GM18507 (cell line): Measurements from ENCODE around the gene SUPT20HL1.

Experiments
- DNase-seq: peaks from one replicate; pipeline ENCODE4 v3.0.0; 2011; ENCODE audit warnings: low read depth; ENCODE audit not compliant: insufficient read length; ENCODE audit errors: extremely low spot score
- FAIRE-seq: peaks from 2 replicates; lab custom pipeline; 2011; peaks lifted over from hg19 to GRCh38; lab: Jason Lieb, UNC

Gene SUPT20HL1

DNA sequence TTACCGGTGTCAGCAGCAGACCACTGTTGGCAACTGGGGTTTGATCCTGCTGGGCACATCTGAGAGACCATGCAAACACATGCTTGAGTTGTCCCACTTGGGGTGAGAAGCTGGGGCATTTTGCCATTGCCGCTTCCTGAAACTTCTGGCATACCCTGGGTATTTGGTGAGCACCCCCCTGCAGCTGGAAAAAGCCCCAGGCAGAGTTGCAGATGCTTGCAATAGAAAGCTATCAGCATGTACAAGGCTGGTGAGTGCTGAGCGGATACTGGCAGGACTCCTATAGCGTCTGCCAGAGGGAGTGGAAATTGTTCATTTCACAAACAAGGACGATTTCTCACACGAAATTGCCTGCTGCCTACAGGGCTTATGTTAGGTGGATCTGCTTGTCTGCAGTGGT, 32.3 kb downstream of the SUPT20HL1 start:
- DNase-seq (no peak), FAIRE-seq (no peak)

DNA sequence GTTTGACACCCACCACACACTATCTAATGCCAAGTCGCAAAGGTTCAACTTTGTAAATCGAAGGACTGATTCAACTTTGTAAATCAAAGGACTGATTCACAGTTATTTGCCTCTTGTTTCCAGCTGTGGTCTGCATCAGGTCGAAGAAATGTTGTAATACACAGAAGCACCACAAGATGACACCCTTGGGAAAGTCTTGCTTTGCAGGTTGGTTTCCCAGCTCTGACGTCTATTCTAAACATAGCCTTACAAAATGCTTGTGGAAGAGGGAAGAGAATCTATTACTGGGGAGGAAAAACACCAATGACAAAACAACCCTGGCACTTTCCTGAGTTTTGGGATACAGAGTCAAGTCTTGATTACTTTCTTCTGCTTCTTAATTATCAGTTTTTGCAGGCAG, 35.3 kb downstream of the SUPT20HL1 start:
- DNase-seq: peak; percentile 9
- FAIRE-seq: peak; percentile 98

- no peak for FAIRE-seq
Observed at GRCh38 chrX:24396236-24396930, 35.9 kb downstream of the SUPT20HL1 start.

GRCh38 chrX:24396931-24397279, 36.5 kb downstream of the SUPT20HL1 start:
- no peak for DNase-seq
- no peak for FAIRE-seq

More at GRCh38 chrX:24396236-24396930, 35.9 kb downstream of the SUPT20HL1 start:
- no peak for DNase-seq

DNA sequence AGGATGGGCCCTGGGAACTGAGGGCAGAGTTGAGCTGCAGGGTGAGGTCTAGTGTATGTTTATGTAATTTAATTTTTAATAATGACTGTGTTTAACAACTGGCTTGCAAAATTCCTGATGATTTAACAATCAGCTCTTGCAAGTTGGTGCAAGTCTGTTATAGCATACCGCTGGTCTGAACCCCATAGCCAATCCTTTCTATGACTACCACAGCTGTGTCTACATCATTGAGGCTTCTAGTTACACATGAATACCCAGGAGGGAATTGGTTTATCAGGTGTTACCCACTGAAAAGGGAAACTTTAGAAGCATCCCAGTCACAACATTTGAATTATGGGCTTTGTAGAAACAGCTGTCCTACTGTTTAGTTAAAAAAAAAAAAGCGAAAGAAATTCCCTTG, 38.3 kb downstream of the SUPT20HL1 start:
- no peak for DNase-seq

GRCh38 chrX:24399550-24399949, 39.1 kb downstream of the SUPT20HL1 start:
- no peak for DNase-seq
- no peak for FAIRE-seq

More for the DNA sequence above, 38.3 kb downstream of the SUPT20HL1 start:
- FAIRE-seq: no peak

DNA sequence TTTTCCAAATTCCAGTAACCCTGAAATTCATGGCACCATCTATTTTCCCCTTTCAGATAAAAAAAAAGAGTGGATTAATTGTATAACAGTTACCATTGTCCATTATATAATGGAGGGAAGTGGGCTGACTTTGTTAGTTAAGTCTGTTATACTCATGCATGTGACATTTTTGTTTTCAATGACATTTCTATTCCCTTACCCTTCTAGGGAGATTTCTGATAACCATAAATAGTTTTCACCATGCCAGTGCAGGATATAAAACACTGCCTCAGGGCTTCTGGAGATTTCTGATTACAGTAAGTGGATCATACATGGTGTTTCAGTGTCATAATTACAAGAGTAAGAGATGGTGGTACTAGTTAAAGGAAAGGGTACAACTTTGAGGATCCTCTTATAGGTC, 45.5 kb downstream of the SUPT20HL1 start:
- FAIRE-seq: no peak
- DNase-seq: no peak
